Measurements from ENCODE around the gene TDRD6.
"Not testable (repeated sequence)": the region's sequence is repeated elsewhere in the genome, so short reads cannot be mapped to it uniquely, and the experiment has no call there.

TDRD6 gene

GRCh38 chr6:46741482-46741881, 53.8 kb downstream of the TDRD6 start:
- no peaks in the 10 kb centered on the region for H3K36me3 ChIP-seq (ENCODE audit: control insufficient read depth in 2 of 2, insufficient read depth in 2 of 2, low read length in 2 of 2)
- H3K9ac ChIP-seq (ENCODE audit: low read depth in 1 of 2, low read length in 2 of 2): no peak overlapping the region
- H3K4me3 ChIP-seq (ENCODE audit: low read length in 2 of 2): no peak overlapping the region

GRCh38 chr6:46741910-46742309, 54.2 kb downstream of the TDRD6 start:
- H3K27ac ChIP-seq (ENCODE audit: low read depth in 2 of 2, low read length in 2 of 2): no peak overlapping the region
- H3K4me1 ChIP-seq (ENCODE audit: control insufficient read depth in 2 of 2, insufficient read depth in 2 of 2, low read length in 2 of 2): no peaks in the 10 kb centered on the region
- no peaks in the 10 kb centered on the region for H3K9me3 ChIP-seq (ENCODE audit: control insufficient read depth in 2 of 2, low read length in 2 of 2)
- H3K4me3 ChIP-seq (ENCODE audit: low read length in 2 of 2): no peak overlapping the region
- no peak overlapping the region for H3K9ac ChIP-seq (ENCODE audit: low read depth in 1 of 2, low read length in 2 of 2)
- peaks cover 0 to 2% of the 10 kb centered on the region in 2 donors for H3K27me3 ChIP-seq (ENCODE audit: control insufficient read depth in 2 of 2, insufficient read depth in 2 of 2, low read length in 2 of 2)
- H3K36me3 ChIP-seq (ENCODE audit: control insufficient read depth in 2 of 2, insufficient read depth in 2 of 2, low read length in 2 of 2): no peaks in the 10 kb centered on the region

More at GRCh38 chr6:46741482-46741881, 53.8 kb downstream of the TDRD6 start:
- Histone ChIP-seq H3K27ac (ENCODE audit: low read depth in 2 of 2, low read length in 2 of 2) (no peak overlapping the region), H3K9me3 (ENCODE audit: control insufficient read depth in 2 of 2, low read length in 2 of 2) (no peaks in the 10 kb centered on the region), H3K27me3 (ENCODE audit: control insufficient read depth in 2 of 2, insufficient read depth in 2 of 2, low read length in 2 of 2) (peaks cover 2 to 6% of the 10 kb centered on the region in 2 donors), H3K4me1 (ENCODE audit: control insufficient read depth in 2 of 2, insufficient read depth in 2 of 2, low read length in 2 of 2) (no peaks in the 10 kb centered on the region)

- no peak overlapping the region for H3K27ac ChIP-seq (ENCODE audit: low read depth in 2 of 2, low read length in 2 of 2)
- H3K4me1 ChIP-seq (ENCODE audit: control insufficient read depth in 2 of 2, insufficient read depth in 2 of 2, low read length in 2 of 2): no peaks in the 10 kb centered on the region
- no peaks in the 10 kb centered on the region for H3K9me3 ChIP-seq (ENCODE audit: control insufficient read depth in 2 of 2, low read length in 2 of 2)
- H3K36me3 ChIP-seq (ENCODE audit: control insufficient read depth in 2 of 2, insufficient read depth in 2 of 2, low read length in 2 of 2): no peaks in the 10 kb centered on the region
- H3K4me3 ChIP-seq (ENCODE audit: low read length in 2 of 2): no peak overlapping the region
- H3K9ac ChIP-seq (ENCODE audit: low read depth in 1 of 2, low read length in 2 of 2): no peak overlapping the region
- H3K27me3 ChIP-seq (ENCODE audit: control insufficient read depth in 2 of 2, insufficient read depth in 2 of 2, low read length in 2 of 2): no peaks in the 10 kb centered on the region
These were observed 55.9 kb downstream of the TDRD6 start for GRCh38 chr6:46743425-46744158.

- not testable (repeated sequence) for H3K27me3 ChIP-seq (ENCODE audit: control insufficient read depth in 2 of 2, insufficient read depth in 2 of 2, low read length in 2 of 2); H3K9me3 ChIP-seq (ENCODE audit: control insufficient read depth in 2 of 2, low read length in 2 of 2); H3K9ac ChIP-seq (ENCODE audit: low read depth in 1 of 2, low read length in 2 of 2); H3K27ac ChIP-seq (ENCODE audit: low read depth in 2 of 2, low read length in 2 of 2); H3K36me3 ChIP-seq (ENCODE audit: control insufficient read depth in 2 of 2, insufficient read depth in 2 of 2, low read length in 2 of 2); H3K4me1 ChIP-seq (ENCODE audit: control insufficient read depth in 2 of 2, insufficient read depth in 2 of 2, low read length in 2 of 2); H3K4me3 ChIP-seq (ENCODE audit: low read length in 2 of 2)
These were observed 56.6 kb downstream of the TDRD6 start for GRCh38 chr6:46744159-46744725.

- H3K9me3 ChIP-seq (ENCODE audit: control insufficient read depth in 2 of 2, low read length in 2 of 2): no peaks in the 10 kb centered on the region
- H3K36me3 ChIP-seq (ENCODE audit: control insufficient read depth in 2 of 2, insufficient read depth in 2 of 2, low read length in 2 of 2): no peaks in the 10 kb centered on the region
- H3K27ac ChIP-seq (ENCODE audit: low read depth in 2 of 2, low read length in 2 of 2): no peak overlapping the region
- no peaks in the 10 kb centered on the region for H3K27me3 ChIP-seq (ENCODE audit: control insufficient read depth in 2 of 2, insufficient read depth in 2 of 2, low read length in 2 of 2)
- H3K9ac ChIP-seq (ENCODE audit: low read depth in 1 of 2, low read length in 2 of 2): no peak overlapping the region
- no peak overlapping the region for H3K4me3 ChIP-seq (ENCODE audit: low read length in 2 of 2)
- no peaks in the 10 kb centered on the region for H3K4me1 ChIP-seq (ENCODE audit: control insufficient read depth in 2 of 2, insufficient read depth in 2 of 2, low read length in 2 of 2)
These were observed 58.3 kb downstream of the TDRD6 start for GRCh38 chr6:46745973-46746372.

GRCh38 chr6:46746696-46747095, 59.0 kb downstream of the TDRD6 start, which contains the start of gene ANKRD66:
TSS of gene ANKRD66 (plus strand) at chr6:46746933. CDS start at chr6:46751949, 5,016 bp downstream.
- H3K9ac ChIP-seq (ENCODE audit: low read depth in 1 of 2, low read length in 2 of 2): no peak within 1 kb of the TSS
- no peaks in the 10 kb centered on the region for H3K9me3 ChIP-seq (ENCODE audit: control insufficient read depth in 2 of 2, low read length in 2 of 2)
- H3K27me3 ChIP-seq (ENCODE audit: control insufficient read depth in 2 of 2, insufficient read depth in 2 of 2, low read length in 2 of 2): no peaks in the 10 kb centered on the region
- no peak within 1 kb of the TSS for H3K27ac ChIP-seq (ENCODE audit: low read depth in 2 of 2, low read length in 2 of 2)
- H3K4me1 ChIP-seq (ENCODE audit: control insufficient read depth in 2 of 2, insufficient read depth in 2 of 2, low read length in 2 of 2): no peaks in the 10 kb centered on the region
- H3K36me3 ChIP-seq (ENCODE audit: control insufficient read depth in 2 of 2, insufficient read depth in 2 of 2, low read length in 2 of 2): no peaks in the 10 kb centered on the region
- H3K4me3 ChIP-seq (ENCODE audit: low read length in 2 of 2): no peak within 1 kb of the TSS

- Histone ChIP-seq H3K36me3 (ENCODE audit: control insufficient read depth in 2 of 2, insufficient read depth in 2 of 2, low read length in 2 of 2) (no peaks in the 10 kb centered on the region), H3K27me3 (ENCODE audit: control insufficient read depth in 2 of 2, insufficient read depth in 2 of 2, low read length in 2 of 2) (no peaks in the 10 kb centered on the region), H3K9me3 (ENCODE audit: control insufficient read depth in 2 of 2, low read length in 2 of 2) (no peaks in the 10 kb centered on the region), H3K4me3 (ENCODE audit: low read length in 2 of 2) (no peak overlapping the region), H3K27ac (ENCODE audit: low read depth in 2 of 2, low read length in 2 of 2) (no peak overlapping the region), H3K4me1 (ENCODE audit: control insufficient read depth in 2 of 2, insufficient read depth in 2 of 2, low read length in 2 of 2) (no peaks in the 10 kb centered on the region), H3K9ac (ENCODE audit: low read depth in 1 of 2, low read length in 2 of 2) (no peak overlapping the region)
These were observed 61.3 kb downstream of the TDRD6 start for GRCh38 chr6:46748940-46749503.

GRCh38 chr6:46749731-46750130, 62.0 kb downstream of the TDRD6 start:
- Histone ChIP-seq H3K27ac (ENCODE audit: low read depth in 2 of 2, low read length in 2 of 2) (no peak overlapping the region), H3K36me3 (ENCODE audit: control insufficient read depth in 2 of 2, insufficient read depth in 2 of 2, low read length in 2 of 2) (no peaks in the 10 kb centered on the region), H3K9me3 (ENCODE audit: control insufficient read depth in 2 of 2, low read length in 2 of 2) (no peaks in the 10 kb centered on the region), H3K4me3 (ENCODE audit: low read length in 2 of 2) (no peak overlapping the region), H3K9ac (ENCODE audit: low read depth in 1 of 2, low read length in 2 of 2) (no peak overlapping the region), H3K27me3 (ENCODE audit: control insufficient read depth in 2 of 2, insufficient read depth in 2 of 2, low read length in 2 of 2) (no peaks in the 10 kb centered on the region), H3K4me1 (ENCODE audit: control insufficient read depth in 2 of 2, insufficient read depth in 2 of 2, low read length in 2 of 2) (no peaks in the 10 kb centered on the region)

- no peaks in the 10 kb centered on the region for H3K36me3 ChIP-seq (ENCODE audit: control insufficient read depth in 2 of 2, insufficient read depth in 2 of 2, low read length in 2 of 2)
- H3K4me1 ChIP-seq (ENCODE audit: control insufficient read depth in 2 of 2, insufficient read depth in 2 of 2, low read length in 2 of 2): no peaks in the 10 kb centered on the region
- no peaks in the 10 kb centered on the region for H3K9me3 ChIP-seq (ENCODE audit: control insufficient read depth in 2 of 2, low read length in 2 of 2)
- H3K9ac ChIP-seq (ENCODE audit: low read depth in 1 of 2, low read length in 2 of 2): no peak overlapping the region
- no peak overlapping the region for H3K27ac ChIP-seq (ENCODE audit: low read depth in 2 of 2, low read length in 2 of 2)
- H3K27me3 ChIP-seq (ENCODE audit: control insufficient read depth in 2 of 2, insufficient read depth in 2 of 2, low read length in 2 of 2): no peaks in the 10 kb centered on the region
- no peak overlapping the region for H3K4me3 ChIP-seq (ENCODE audit: low read length in 2 of 2)
These were observed 64.0 kb downstream of the TDRD6 start for GRCh38 chr6:46751658-46752057.
